ENCODE measurements around the gene PDE7B.

GRCh38 chr6:135813401-135813800, 38.1 kb upstream of the PDE7B start:
- TF ChIP-seq CTCF (IDR thresholded peaks at IDR 0.05) = no peak
- TF ChIP-seq REST (IDR thresholded peaks at IDR 0.05; ENCODE audit: insufficient read depth in 1 of 2, low read depth in 2 of 2, low read length in 1 of 2) = no peak

All from Panc1 (cell line).